Measurements from ENCODE around the gene PLEKHN1.
A peak's percentile ranks its signal among the peaks of the same experiment; 100 is the strongest.
"Not testable (repeated sequence)": the region's sequence is repeated elsewhere in the genome, so short reads cannot be mapped to it uniquely, and the experiment has no call there.

PLEKHN1 gene

GRCh38 chr1:975896-976683 lies 9.8 kb downstream of the PLEKHN1 start:
- peak; percentile 59 for DNase-seq (ENCODE audit: low spot score)

DNA sequence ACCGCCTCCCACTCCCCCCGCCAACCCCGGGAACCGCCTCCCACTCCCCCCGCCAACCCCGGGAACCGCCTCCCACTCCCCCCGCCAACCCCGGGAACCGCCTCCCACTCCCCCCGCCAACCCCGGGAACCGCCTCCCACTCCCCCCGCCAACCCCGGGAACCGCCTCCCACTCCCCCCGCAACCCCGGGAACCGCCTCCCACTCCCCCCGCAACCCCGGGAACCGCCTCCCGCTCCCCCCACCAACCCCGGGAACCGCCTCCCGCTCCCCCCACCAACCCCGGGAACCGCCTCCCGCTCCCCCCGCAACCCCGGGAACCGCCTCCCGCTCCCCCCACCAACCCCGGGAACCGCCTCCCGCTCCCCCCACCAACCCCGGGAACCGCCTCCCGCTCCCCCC lies 10.5 kb downstream of the PLEKHN1 start:
- not testable (repeated sequence) for DNase-seq (ENCODE audit: low spot score)

- DNase-seq (ENCODE audit: low spot score), result no peak
These were observed 12.0 kb downstream of the PLEKHN1 start for GRCh38 chr1:978069-978834.

GRCh38 chr1:978835-979743 lies 12.8 kb downstream of the PLEKHN1 start:
- no peak for DNase-seq (ENCODE audit: low spot score)

DNA sequence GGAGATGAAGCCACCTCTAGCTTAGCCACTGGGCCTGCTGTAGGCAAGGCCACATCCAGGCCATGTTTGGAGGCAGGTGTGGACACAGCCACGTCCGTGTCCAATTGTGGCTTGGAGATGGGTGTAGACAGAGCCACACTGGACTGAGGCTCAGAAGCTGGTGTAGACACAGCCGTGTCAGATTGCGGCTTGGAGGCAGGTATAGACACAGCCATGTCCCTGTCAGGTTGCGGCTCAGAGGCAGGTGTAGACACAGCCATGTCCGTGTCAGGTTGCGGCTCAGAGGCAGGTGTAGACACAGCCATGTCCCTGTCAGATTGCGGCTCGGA lies 13.4 kb downstream of the PLEKHN1 start:
- DNase-seq (ENCODE audit: low spot score), result no peak

DNA sequence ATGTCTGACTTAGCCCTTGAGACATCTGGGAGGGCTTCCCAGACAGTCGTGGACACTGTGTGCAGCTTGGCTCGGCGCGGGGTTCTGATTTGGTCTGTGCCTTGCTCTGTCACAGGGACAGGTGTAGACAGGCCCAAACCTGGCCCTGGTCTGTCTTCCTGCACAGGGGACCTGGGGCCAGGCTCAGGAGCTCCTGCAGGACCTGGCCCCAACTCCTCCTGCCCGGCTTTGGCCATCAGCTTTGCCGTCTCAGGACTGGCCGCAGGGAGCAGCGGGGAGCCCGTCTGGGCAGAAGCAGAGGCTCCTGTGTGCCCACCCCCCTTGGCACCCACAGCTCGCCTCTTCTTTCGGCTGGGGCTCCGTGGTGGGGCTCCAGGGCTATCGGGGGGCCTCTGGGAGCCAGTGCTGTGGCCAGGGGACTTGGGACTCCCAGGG lies 13.9 kb downstream of the PLEKHN1 start:
- no peak for DNase-seq (ENCODE audit: low spot score)

GRCh38 chr1:980602-981395 lies 14.5 kb downstream of the PLEKHN1 start:
- no peak for DNase-seq (ENCODE audit: low spot score)

DNA sequence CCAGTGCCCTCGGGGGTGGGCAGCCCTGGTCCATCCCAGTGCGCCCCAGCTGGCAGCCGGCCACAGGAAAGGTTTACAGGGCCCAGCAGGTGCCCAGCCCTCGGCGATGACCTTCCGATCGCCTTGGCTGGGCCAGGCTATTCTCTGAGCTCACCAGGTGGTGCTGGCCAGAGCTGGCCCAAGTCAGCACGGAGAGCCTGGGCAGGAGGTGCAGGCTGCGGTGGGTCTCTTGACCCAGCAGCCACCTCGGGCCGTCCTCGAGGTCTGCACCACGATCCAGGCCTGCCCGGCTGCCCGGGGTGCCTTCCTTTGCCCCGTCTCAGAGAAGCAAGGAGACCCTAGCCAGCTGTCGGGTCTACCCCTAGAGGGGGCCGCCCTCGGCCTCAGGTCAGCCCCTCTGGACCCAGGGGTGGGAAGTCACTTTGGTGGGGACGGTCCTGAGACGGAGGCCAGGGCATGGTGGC lies 15.2 kb downstream of the PLEKHN1 start:
- DNase-seq (ENCODE audit: low spot score), result no peak

GRCh38 chr1:981955-982558 lies 15.8 kb downstream of the PLEKHN1 start, which contains the start of gene PERM1:
PERM1 (minus strand) TSS chr1:982093; CDS start chr1:981029, 1,064 bp downstream.
- DNase-seq (ENCODE audit: low spot score), result no peak

- no peak for DNase-seq (ENCODE audit: low spot score)
These were observed 16.6 kb downstream of the PLEKHN1 start for GRCh38 chr1:982765-983436.

- DNase-seq (ENCODE audit: low spot score), result no peak
These were observed 17.7 kb downstream of the PLEKHN1 start for GRCh38 chr1:983798-984475.

DNA sequence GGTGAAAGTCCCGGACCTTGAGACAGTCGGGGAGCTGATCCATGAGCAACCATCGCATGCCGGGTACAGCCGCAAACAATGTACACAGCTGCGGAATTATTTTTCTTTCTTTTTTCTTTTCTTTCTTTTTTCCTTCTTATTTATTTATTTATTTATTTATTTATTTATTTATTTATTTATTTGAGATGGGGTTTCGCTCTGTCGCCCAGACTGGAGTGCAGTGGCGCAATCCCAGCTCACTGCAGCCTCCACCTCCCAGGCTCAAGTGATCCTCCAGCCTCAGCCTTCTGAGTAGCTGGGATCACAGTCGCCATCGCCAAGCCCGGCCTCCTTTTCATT lies 18.2 kb downstream of the PLEKHN1 start:
- no peak for DNase-seq (ENCODE audit: low spot score)

DNA sequence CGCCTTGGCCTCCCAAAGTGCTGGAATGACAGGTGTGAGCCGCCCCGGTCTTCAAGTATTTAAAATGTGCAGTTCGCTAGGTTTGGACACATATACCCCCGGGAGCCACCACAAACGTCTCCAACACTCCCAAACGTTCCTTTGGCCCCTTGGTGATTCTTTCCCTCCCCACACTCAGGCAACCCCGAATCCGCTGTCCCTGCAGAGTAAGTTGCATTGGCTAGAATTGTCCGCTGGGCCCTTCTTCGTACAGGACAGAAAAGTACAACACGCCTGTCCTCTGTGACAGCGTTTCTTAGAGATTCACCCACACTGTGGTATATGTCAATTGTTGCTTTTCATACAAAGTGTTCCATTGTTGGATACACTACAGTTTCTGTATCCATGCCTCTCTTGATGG lies 18.8 kb downstream of the PLEKHN1 start:
- no peak for DNase-seq (ENCODE audit: low spot score)

DNA sequence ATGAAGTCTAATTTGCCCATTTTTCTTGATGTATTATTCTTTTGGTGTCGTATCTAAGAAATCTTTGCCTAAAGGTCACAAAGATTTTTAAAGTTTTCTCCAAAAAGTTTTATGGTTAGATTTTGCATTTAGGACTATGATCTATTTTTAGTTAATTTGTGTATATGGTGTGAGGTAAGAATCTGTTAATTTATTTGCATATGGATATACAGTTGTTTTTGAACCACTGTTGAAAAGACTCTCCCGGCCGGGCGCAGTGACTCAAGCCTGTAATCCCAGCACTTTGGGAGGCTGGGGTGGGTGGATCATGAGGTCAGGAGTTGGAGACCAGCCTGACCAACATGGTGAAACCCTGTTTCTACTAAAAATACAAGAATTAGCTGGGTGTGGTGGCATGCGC lies 21.8 kb downstream of the PLEKHN1 start:
- not testable (repeated sequence) for DNase-seq (ENCODE audit: low spot score)

- not testable (repeated sequence) for DNase-seq (ENCODE audit: low spot score)
These were observed 25.0 kb downstream of the PLEKHN1 start for GRCh38 chr1:991275-991674.

- DNase-seq (ENCODE audit: low spot score), result no peak
These were observed 25.6 kb downstream of the PLEKHN1 start for GRCh38 chr1:991895-992294.

GRCh38 chr1:992362-992761 lies 26.1 kb downstream of the PLEKHN1 start:
- no peak for DNase-seq (ENCODE audit: low spot score)

- no peak for DNase-seq (ENCODE audit: low spot score)
These were observed 27.2 kb downstream of the PLEKHN1 start for GRCh38 chr1:993379-993995.

- DNase-seq (ENCODE audit: low spot score), result not testable (repeated sequence)
These were observed 28.3 kb downstream of the PLEKHN1 start for GRCh38 chr1:994546-994945.

Measured in cerebellar cortex (tissue), 1 donor.